H1 (cell line): ENCODE results near the gene DACT3. TPM values are rescaled to one million over a fixed set of nuclear protein-coding genes. Genes with fewer than 3 reads are reported as not detected.

Experiments
- ASH2L ChIP-seq: fragments of 200-600, 300-600 bp; sonication (generic); IDR thresholded peaks from one replicate; pipeline ENCODE4 v1.7.1; 2017; ENCODE audit warnings: low read length
- ATF3 ChIP-seq: IDR thresholded peaks from 2 replicates; pipeline ENCODE4 v1.6.1; 2011; ENCODE audit warnings: low read depth, mild to moderate bottlenecking, low read length; ENCODE audit not compliant: insufficient read depth
- BRCA1 ChIP-seq: IDR thresholded peaks from 2 replicates; pipeline ENCODE4 v1.6.1; 2012; ENCODE audit warnings: low read depth, low read length, improper control_type of control experiment
- CHD7 ChIP-seq: fragments of 300-600 bp; sonication (generic); IDR thresholded peaks from 2 replicates; pipeline ENCODE4 v1.7.1; 2012; ENCODE audit warnings: low read length, moderate library complexity, mild to moderate bottlenecking, inconsistent platforms; ENCODE audit not compliant: insufficient replicate concordance
- POLR2A ChIP-seq, 2 experiments: IDR thresholded peaks; 1 replicate in 1 of 2; 2 replicates in 1 of 2; pipeline ENCODE4 v1.6.1; 2011; ENCODE audit warnings: low read depth in 2 of 2, low read length in 2 of 2, mild to moderate bottlenecking in 2 of 2; ENCODE audit errors: control extremely low read depth in 1 of 2
- RBBP5 ChIP-seq: IDR thresholded peaks from 2 replicates; pipeline ENCODE4 v1.7.1; 2012; ENCODE audit warnings: low read depth, mild to moderate bottlenecking, inconsistent platforms, low read length, moderate library complexity, borderline replicate concordance
- SP4 ChIP-seq: IDR thresholded peaks from 2 replicates; pipeline ENCODE4 v1.6.1; 2012; ENCODE audit warnings: low read length, inconsistent platforms
- TAF7 ChIP-seq: optimal IDR thresholded peaks from 2 replicates; pipeline ENCODE3; 2011; ENCODE audit warnings: low read depth, mild to moderate bottlenecking, inconsistent platforms, low read length, moderate library complexity, borderline replicate concordance
- USF2 ChIP-seq: IDR thresholded peaks from 2 replicates; pipeline ENCODE4 v1.6.1; 2011; ENCODE audit warnings: low read length, improper control_type of control experiment
- YY1 ChIP-seq: IDR thresholded peaks from 2 replicates; pipeline ENCODE4 v1.6.1; 2011; ENCODE audit warnings: low read depth, mild to moderate bottlenecking, low read length
- ZNF274 ChIP-seq: IDR thresholded peaks from 2 replicates; pipeline ENCODE4 v1.7.0; 2012; ENCODE audit warnings: low read length, borderline replicate concordance; ENCODE audit errors: extremely low read depth
- polyA plus RNA-seq, 7 experiments: library from polyadenylated mRNA; depleted of rRNA in 3 of 7; stranded (reverse) in 5 of 7; unstranded in 2 of 7; fragments of >200 nt in 5 of 7; fragments of 200-250 nt in 2 of 7; gene quantifications; 1 replicate in 5 of 7; 2 replicates in 1 of 7; 4 replicates in 1 of 7; pipeline versions ENCODE4 v1.2.1 to v1.2.3, GENCODE V29; 2011 to 2013; ENCODE audit warnings: missing spikeins in 2 of 7, mixed read lengths in 2 of 7
- total RNA-seq: library from RNA; stranded (reverse); fragmentation: NEBNext Ultra II Directional; extraction: Animal tissue kit (Norgen Biotek cat#: 25700); gene quantifications from 2 replicates; pipeline ENCODE4 v1.2.1, GENCODE V29; 2021

Gene DACT3
- total and polyA plus RNA-seq, 2 of the 8 experiments (the other 6 are each of a cell fraction or from before 2014, with no cell fraction given), result 1.8 to 2.0 TPM

GRCh38 chr19:46620267-46620666 is 40.7 kb downstream of the DACT3 start (continued):
- TF ChIP-seq CHD7 (no peak), ATF3 (no peak), SP4 (no peak), TAF7 (no peak), ASH2L (no peak), YY1 (no peak), POLR2A (IDR thresholded peaks at IDR 0.05; ENCODE audit: control extremely low read depth in 1 of 2, low read depth in 2 of 2, low read length in 2 of 2) (no peak), USF2 (no peak), BRCA1 (no peak), ZNF274 (no peak), RBBP5 (no peak)
